ENCODE measurements around the gene IL1RAPL1. TPM values are rescaled to one million over a fixed set of nuclear protein-coding genes. Genes with fewer than 3 reads are reported as not detected.

Gene IL1RAPL1
- total RNA-seq: not detected

GRCh38 chrX:28586981-28587551, at the start of gene IL1RAPL1:
IL1RAPL1 (plus strand) TSS chrX:28587446.
- Mint-ChIP-seq H3K4me1 (ENCODE audit: low read depth) (no peaks in the 10 kb centered on the region), H3K36me3 (ENCODE audit: insufficient read depth) (no peaks in the 10 kb centered on the region), H3K9me3 (no peaks in the 10 kb centered on the region), H3K4me3 (no peak within 1 kb of the TSS), H3K27me3 (ENCODE audit: low read depth) (no peaks in the 10 kb centered on the region)
- DNase-seq (no peak), ATAC-seq (no peak)

- DNase-seq (no peak), ATAC-seq (no peak)
- H3K4me3 Mint-ChIP-seq: no peak overlapping the region
- H3K9me3 Mint-ChIP-seq: no peaks in the 10 kb centered on the region
- H3K4me1 Mint-ChIP-seq (ENCODE audit: low read depth): no peaks in the 10 kb centered on the region
- H3K36me3 Mint-ChIP-seq (ENCODE audit: insufficient read depth): no peaks in the 10 kb centered on the region
- H3K27me3 Mint-ChIP-seq (ENCODE audit: low read depth): no peaks in the 10 kb centered on the region
Observed at GRCh38 chrX:28542791-28543190, 44.5 kb upstream of the IL1RAPL1 start.

- no peaks in the 10 kb centered on the region for H3K27me3 Mint-ChIP-seq (ENCODE audit: low read depth)
- H3K9me3 Mint-ChIP-seq: peaks cover 11% of the 10 kb centered on the region
- DNase-seq (no peak), ATAC-seq (no peak)
- no peak overlapping the region for H3K4me3 Mint-ChIP-seq
- no peaks in the 10 kb centered on the region for H3K4me1 Mint-ChIP-seq (ENCODE audit: low read depth)
- no peaks in the 10 kb centered on the region for H3K36me3 Mint-ChIP-seq (ENCODE audit: insufficient read depth)
Observed at GRCh38 chrX:28549838-28550237, 37.4 kb upstream of the IL1RAPL1 start.

- Mint-ChIP-seq H3K4me1 (ENCODE audit: low read depth) (no peaks in the 10 kb centered on the region), H3K9me3 (peaks cover 11% of the 10 kb centered on the region), H3K36me3 (ENCODE audit: insufficient read depth) (no peaks in the 10 kb centered on the region), H3K27me3 (ENCODE audit: low read depth) (no peaks in the 10 kb centered on the region), H3K4me3 (no peak overlapping the region)
- DNase-seq (no peak), ATAC-seq (no peak)
Observed at GRCh38 chrX:28550331-28550872, 36.8 kb upstream of the IL1RAPL1 start.

GRCh38 chrX:28552322-28552721, 34.9 kb upstream of the IL1RAPL1 start:
- Mint-ChIP-seq H3K4me1 (ENCODE audit: low read depth) (no peaks in the 10 kb centered on the region), H3K36me3 (ENCODE audit: insufficient read depth) (no peaks in the 10 kb centered on the region), H3K27me3 (ENCODE audit: low read depth) (no peaks in the 10 kb centered on the region)

GRCh38 chrX:28552882-28553829, 34.1 kb upstream of the IL1RAPL1 start:
- no peak for ATAC-seq
- no peak overlapping the region for H3K4me3 Mint-ChIP-seq
- DNase-seq: no peak
- peaks cover 11% of the 10 kb centered on the region for H3K9me3 Mint-ChIP-seq
- H3K27me3 Mint-ChIP-seq (ENCODE audit: low read depth): no peaks in the 10 kb centered on the region
- H3K4me1 Mint-ChIP-seq (ENCODE audit: low read depth): no peaks in the 10 kb centered on the region
- no peaks in the 10 kb centered on the region for H3K36me3 Mint-ChIP-seq (ENCODE audit: insufficient read depth)

More at GRCh38 chrX:28552322-28552721, 34.9 kb upstream of the IL1RAPL1 start:
- Mint-ChIP-seq H3K4me3 (no peak overlapping the region), H3K9me3 (peaks cover 11% of the 10 kb centered on the region)
- ATAC-seq: no peak
- DNase-seq: no peak

- H3K36me3 Mint-ChIP-seq (ENCODE audit: insufficient read depth): no peaks in the 10 kb centered on the region
- no peaks in the 10 kb centered on the region for H3K9me3 Mint-ChIP-seq
- DNase-seq (no peak), ATAC-seq (no peak)
- H3K4me3 Mint-ChIP-seq: no peak overlapping the region
- H3K27me3 Mint-ChIP-seq (ENCODE audit: low read depth): no peaks in the 10 kb centered on the region
- no peaks in the 10 kb centered on the region for H3K4me1 Mint-ChIP-seq (ENCODE audit: low read depth)
Observed at GRCh38 chrX:28576117-28576516, 11.1 kb upstream of the IL1RAPL1 start.

- no peaks in the 10 kb centered on the region for H3K27me3 Mint-ChIP-seq (ENCODE audit: low read depth)
- H3K36me3 Mint-ChIP-seq (ENCODE audit: insufficient read depth): no peaks in the 10 kb centered on the region
- no peaks in the 10 kb centered on the region for H3K9me3 Mint-ChIP-seq
- no peak for ATAC-seq
- no peak overlapping the region for H3K4me3 Mint-ChIP-seq
- no peaks in the 10 kb centered on the region for H3K4me1 Mint-ChIP-seq (ENCODE audit: low read depth)
- DNase-seq: no peak
Observed at GRCh38 chrX:28581522-28581921, 5.7 kb upstream of the IL1RAPL1 start.

GRCh38 chrX:28582511-28582910, 4.7 kb upstream of the IL1RAPL1 start:
- ATAC-seq (no peak), DNase-seq (no peak)
- H3K4me3 Mint-ChIP-seq: no peak overlapping the region
- H3K9me3 Mint-ChIP-seq: no peaks in the 10 kb centered on the region
- H3K27me3 Mint-ChIP-seq (ENCODE audit: low read depth): no peaks in the 10 kb centered on the region
- H3K4me1 Mint-ChIP-seq (ENCODE audit: low read depth): no peaks in the 10 kb centered on the region
- no peaks in the 10 kb centered on the region for H3K36me3 Mint-ChIP-seq (ENCODE audit: insufficient read depth)

- no peaks in the 10 kb centered on the region for H3K27me3 Mint-ChIP-seq (ENCODE audit: low read depth)
Observed at GRCh38 chrX:28584025-28584424, 3.2 kb upstream of the IL1RAPL1 start.

GRCh38 chrX:28585767-28586166, 1.5 kb upstream of the IL1RAPL1 start:
- no peaks in the 10 kb centered on the region for H3K9me3 Mint-ChIP-seq
- DNase-seq: no peak
- no peak overlapping the region for H3K4me3 Mint-ChIP-seq
- no peaks in the 10 kb centered on the region for H3K36me3 Mint-ChIP-seq (ENCODE audit: insufficient read depth)
- H3K27me3 Mint-ChIP-seq (ENCODE audit: low read depth): no peaks in the 10 kb centered on the region
- ATAC-seq: no peak
- no peaks in the 10 kb centered on the region for H3K4me1 Mint-ChIP-seq (ENCODE audit: low read depth)

More at GRCh38 chrX:28584025-28584424, 3.2 kb upstream of the IL1RAPL1 start:
- Mint-ChIP-seq H3K4me1 (ENCODE audit: low read depth) (no peaks in the 10 kb centered on the region), H3K4me3 (no peak overlapping the region), H3K9me3 (no peaks in the 10 kb centered on the region), H3K36me3 (ENCODE audit: insufficient read depth) (no peaks in the 10 kb centered on the region)
- ATAC-seq (no peak), DNase-seq (no peak)

GRCh38 chrX:28586286-28586685, 960 bp upstream of the IL1RAPL1 start:
- DNase-seq (no peak), ATAC-seq (no peak)
- Mint-ChIP-seq H3K9me3 (no peaks in the 10 kb centered on the region), H3K27me3 (ENCODE audit: low read depth) (no peaks in the 10 kb centered on the region), H3K36me3 (ENCODE audit: insufficient read depth) (no peaks in the 10 kb centered on the region), H3K4me1 (ENCODE audit: low read depth) (no peaks in the 10 kb centered on the region), H3K4me3 (no peak overlapping the region)

GRCh38 chrX:28589046-28589445, 1.8 kb downstream of the IL1RAPL1 start:
- no peak for ATAC-seq
- no peak for DNase-seq
- no peaks in the 10 kb centered on the region for H3K36me3 Mint-ChIP-seq (ENCODE audit: insufficient read depth)
- H3K9me3 Mint-ChIP-seq: no peaks in the 10 kb centered on the region
- H3K4me3 Mint-ChIP-seq: no peak overlapping the region
- no peaks in the 10 kb centered on the region for H3K4me1 Mint-ChIP-seq (ENCODE audit: low read depth)
- no peaks in the 10 kb centered on the region for H3K27me3 Mint-ChIP-seq (ENCODE audit: low read depth)

- ATAC-seq: no peak
- no peaks in the 10 kb centered on the region for H3K4me1 Mint-ChIP-seq (ENCODE audit: low read depth)
Observed at GRCh38 chrX:28590396-28590795, 3.1 kb downstream of the IL1RAPL1 start.

GRCh38 chrX:28591542-28591941, 4.3 kb downstream of the IL1RAPL1 start:
- H3K4me1 Mint-ChIP-seq (ENCODE audit: low read depth): no peaks in the 10 kb centered on the region
- H3K9me3 Mint-ChIP-seq: no peaks in the 10 kb centered on the region
- H3K4me3 Mint-ChIP-seq: no peak overlapping the region
- no peaks in the 10 kb centered on the region for H3K27me3 Mint-ChIP-seq (ENCODE audit: low read depth)
- DNase-seq: no peak
- no peaks in the 10 kb centered on the region for H3K36me3 Mint-ChIP-seq (ENCODE audit: insufficient read depth)
- ATAC-seq: no peak

More at GRCh38 chrX:28590396-28590795, 3.1 kb downstream of the IL1RAPL1 start:
- no peak for DNase-seq
- H3K9me3 Mint-ChIP-seq: no peaks in the 10 kb centered on the region
- no peak overlapping the region for H3K4me3 Mint-ChIP-seq
- H3K36me3 Mint-ChIP-seq (ENCODE audit: insufficient read depth): no peaks in the 10 kb centered on the region
- H3K27me3 Mint-ChIP-seq (ENCODE audit: low read depth): no peaks in the 10 kb centered on the region

Measured in activated T-cell treated with anti-CD3 and anti-CD28 coated beads, Interleukin-2, amount 50 U/mL, for 4 hours (primary cell).